Measurements from ENCODE around the gene ATXN7L1.

GRCh38 chr7:105741982-105742381 is 134.4 kb downstream of the ATXN7L1 start:
- TF ChIP-seq, protein P1, sequence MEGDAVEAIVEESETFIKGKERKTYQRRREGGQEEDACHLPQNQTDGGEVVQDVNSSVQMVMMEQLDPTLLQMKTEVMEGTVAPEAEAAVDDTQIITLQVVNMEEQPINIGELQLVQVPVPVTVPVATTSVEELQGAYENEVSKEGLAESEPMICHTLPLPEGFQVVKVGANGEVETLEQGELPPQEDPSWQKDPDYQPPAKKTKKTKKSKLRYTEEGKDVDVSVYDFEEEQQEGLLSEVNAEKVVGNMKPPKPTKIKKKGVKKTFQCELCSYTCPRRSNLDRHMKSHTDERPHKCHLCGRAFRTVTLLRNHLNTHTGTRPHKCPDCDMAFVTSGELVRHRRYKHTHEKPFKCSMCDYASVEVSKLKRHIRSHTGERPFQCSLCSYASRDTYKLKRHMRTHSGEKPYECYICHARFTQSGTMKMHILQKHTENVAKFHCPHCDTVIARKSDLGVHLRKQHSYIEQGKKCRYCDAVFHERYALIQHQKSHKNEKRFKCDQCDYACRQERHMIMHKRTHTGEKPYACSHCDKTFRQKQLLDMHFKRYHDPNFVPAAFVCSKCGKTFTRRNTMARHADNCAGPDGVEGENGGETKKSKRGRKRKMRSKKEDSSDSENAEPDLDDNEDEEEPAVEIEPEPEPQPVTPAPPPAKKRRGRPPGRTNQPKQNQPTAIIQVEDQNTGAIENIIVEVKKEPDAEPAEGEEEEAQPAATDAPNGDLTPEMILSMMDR (IDR thresholded peaks at IDR 0.05), result no peak
- no peak for TF ChIP-seq EP300 (IDR thresholded peaks at IDR 0.05; ENCODE audit: low read depth)
